ENCODE results near the gene DEPDC7.

GRCh38 chr11:32991898-32992297 is 23.8 kb upstream of the DEPDC7 start:
- TF ChIP-seq CTCF (IDR thresholded peaks at IDR 0.05) (no peak), HOXB5 (CRISPR knock-in tag; IDR thresholded peaks at IDR 0.05) (no peak), ESRRA (IDR thresholded peaks at IDR 0.05; ENCODE audit: borderline replicate concordance, low read length) (no peak), BHLHE40 (IDR thresholded peaks at IDR 0.05; ENCODE audit: low read depth, low read length) (no peak), ZSCAN20 (CRISPR knock-in tag; IDR thresholded peaks at IDR 0.05) (no peak), CHD4 (IDR thresholded peaks at IDR 0.05; ENCODE audit: borderline replicate concordance) (no peak), EP300 (IDR thresholded peaks at IDR 0.05) (no peak)
